Measurements from ENCODE around the gene BNIP5.

BNIP5 gene

DNA sequence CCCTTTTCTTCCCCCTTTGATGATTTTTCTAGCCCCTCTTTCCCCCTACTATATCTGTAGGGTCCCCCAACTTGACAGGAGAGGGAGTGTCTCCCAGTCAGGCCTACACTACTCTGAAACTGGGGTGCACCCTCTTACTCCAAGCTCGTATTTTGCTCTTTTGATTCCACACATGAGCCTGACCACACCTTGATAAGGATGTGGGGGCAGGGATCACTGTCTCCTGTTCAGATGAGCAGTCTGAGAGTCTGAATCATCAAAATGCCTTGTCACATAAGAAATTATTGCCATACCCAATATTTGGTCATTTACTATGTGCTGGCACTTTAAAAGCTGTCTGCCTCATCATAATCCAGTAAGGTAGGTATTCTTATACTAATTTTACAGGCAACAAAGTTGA lies 50.9 kb downstream of the BNIP5 start:
- H3K9me3 ChIP-seq, result no peaks in the 10 kb centered on the region
- H3K27me3 ChIP-seq, result no peaks in the 10 kb centered on the region

GRCh38 chr6:36285187-36285671 lies 51.5 kb downstream of the BNIP5 start:
- DNase-seq, result peak; percentile 67
- Histone ChIP-seq H3K36me3 (no peaks in the 10 kb centered on the region), H3K4me3 (ENCODE audit: low read depth, low read length) (no peak overlapping the region), H3K9me3 (no peaks in the 10 kb centered on the region), H3K4me1 (no peaks in the 10 kb centered on the region), H3K27me3 (no peaks in the 10 kb centered on the region)
- TF ChIP-seq CTCF (IDR thresholded peaks at IDR 0.05; ENCODE audit: low read depth, low read length), result peak; percentile 32; the same call in 1 of the 2 replicates

More for the DNA sequence above, 50.9 kb downstream of the BNIP5 start:
- no peak for TF ChIP-seq CTCF (IDR thresholded peaks at IDR 0.05; ENCODE audit: low read depth, low read length)
- Histone ChIP-seq H3K36me3 (no peaks in the 10 kb centered on the region), H3K4me1 (no peaks in the 10 kb centered on the region), H3K4me3 (ENCODE audit: low read depth, low read length) (no peak overlapping the region)
- DNase-seq, result no peak

DNA sequence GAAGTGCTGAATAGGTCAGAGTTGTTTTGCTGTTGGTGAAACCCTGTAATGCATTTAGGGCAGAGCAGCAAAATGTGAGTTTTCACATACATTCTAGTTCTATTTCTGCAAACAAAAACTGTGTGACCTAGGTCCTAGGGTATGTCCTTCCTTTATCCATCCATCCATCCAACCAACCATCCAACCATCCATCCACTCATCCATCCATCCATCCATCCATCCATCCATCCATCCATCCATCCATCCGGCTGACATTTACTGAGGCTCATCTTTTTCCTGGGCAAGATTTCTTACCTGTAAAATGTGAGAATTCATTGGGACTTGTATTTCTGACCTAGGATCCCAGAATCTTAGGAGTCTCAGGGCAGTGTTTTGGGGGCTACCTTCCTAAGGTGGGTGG lies 52.3 kb downstream of the BNIP5 start:
- no peaks in the 10 kb centered on the region for H3K27me3 ChIP-seq
- no peaks in the 10 kb centered on the region for H3K4me1 ChIP-seq
- no peak for DNase-seq
- no peak for TF ChIP-seq CTCF (IDR thresholded peaks at IDR 0.05; ENCODE audit: low read depth, low read length)
- H3K4me3 ChIP-seq (ENCODE audit: low read depth, low read length), result no peak overlapping the region
- H3K9me3 ChIP-seq, result no peaks in the 10 kb centered on the region
- no peaks in the 10 kb centered on the region for H3K36me3 ChIP-seq

- no peaks in the 10 kb centered on the region for H3K9me3 ChIP-seq
- TF ChIP-seq CTCF (IDR thresholded peaks at IDR 0.05; ENCODE audit: low read depth, low read length), result no peak
- DNase-seq, result no peak
Observed at GRCh38 chr6:36283608-36284007, 53.1 kb downstream of the BNIP5 start.

DNA sequence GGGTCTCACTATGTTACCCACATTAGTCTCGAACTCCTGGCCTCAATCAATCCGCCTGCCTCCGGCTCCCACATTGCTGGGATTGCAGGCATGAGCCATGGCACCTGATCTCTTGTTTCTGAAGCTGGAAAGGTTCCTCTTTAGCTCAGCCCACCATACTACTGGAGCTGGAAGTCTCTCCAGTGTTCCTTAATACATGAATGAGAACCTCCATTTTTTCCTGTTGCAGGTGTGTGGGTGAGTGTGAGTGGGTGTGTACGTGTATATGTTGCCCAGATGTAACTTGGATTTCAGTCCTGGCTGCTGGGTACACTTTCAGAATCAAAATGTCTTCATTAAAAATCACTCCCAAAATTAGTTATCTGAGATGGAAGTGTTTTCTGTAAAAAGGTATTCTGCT lies 55.7 kb downstream of the BNIP5 start:
- H3K27me3 ChIP-seq, result no peaks in the 10 kb centered on the region
- H3K36me3 ChIP-seq, result no peaks in the 10 kb centered on the region
- no peak for TF ChIP-seq CTCF (IDR thresholded peaks at IDR 0.05; ENCODE audit: low read depth, low read length)
- DNase-seq, result no peak
- H3K4me3 ChIP-seq (ENCODE audit: low read depth, low read length), result no peak overlapping the region
- H3K4me1 ChIP-seq, result no peaks in the 10 kb centered on the region
- no peaks in the 10 kb centered on the region for H3K9me3 ChIP-seq

More at GRCh38 chr6:36283608-36284007, 53.1 kb downstream of the BNIP5 start:
- Histone ChIP-seq H3K36me3 (no peaks in the 10 kb centered on the region), H3K27me3 (no peaks in the 10 kb centered on the region), H3K4me3 (ENCODE audit: low read depth, low read length) (no peak overlapping the region), H3K4me1 (no peaks in the 10 kb centered on the region)

DNA sequence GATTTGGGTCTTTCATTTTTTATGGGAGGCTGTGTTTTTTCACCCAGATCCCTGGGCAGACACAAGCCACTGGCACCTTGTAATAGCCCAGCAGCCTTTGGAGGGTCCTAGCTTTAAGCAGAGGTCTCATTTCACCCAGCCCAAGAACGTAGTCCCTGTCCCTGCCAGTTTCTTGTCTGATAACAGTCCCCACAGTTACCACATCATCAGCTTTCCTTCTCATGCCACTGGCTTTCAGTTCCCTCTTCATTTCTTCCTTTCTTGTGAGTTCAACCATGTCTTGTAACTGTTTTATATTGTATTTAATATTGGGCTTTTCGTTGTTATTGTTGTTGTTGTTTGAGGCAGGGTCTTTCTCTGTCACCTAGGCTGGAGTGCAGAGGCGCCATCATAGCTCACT lies 56.2 kb downstream of the BNIP5 start:
- no peak for DNase-seq

More for the DNA sequence above, 56.2 kb downstream of the BNIP5 start:
- Histone ChIP-seq H3K4me3 (ENCODE audit: low read depth, low read length) (no peak overlapping the region), H3K36me3 (no peaks in the 10 kb centered on the region), H3K27me3 (no peaks in the 10 kb centered on the region), H3K9me3 (no peaks in the 10 kb centered on the region), H3K4me1 (no peaks in the 10 kb centered on the region)
- TF ChIP-seq CTCF (IDR thresholded peaks at IDR 0.05; ENCODE audit: low read depth, low read length), result no peak
